IPS-18a (cell line): ENCODE results near the gene U2AF1L4.

Experiments used
- H3K27ac ChIP-seq: one replicate; pipeline ENCODE4 v1.5.1; 2013; ENCODE audit warnings: low read length
- H3K27me3 ChIP-seq: one replicate; pipeline ENCODE4 v1.6.1; 2013; ENCODE audit warnings: mild to moderate bottlenecking, low read length; ENCODE audit not compliant: control insufficient read depth, insufficient read depth
- H3K36me3 ChIP-seq: one replicate; pipeline ENCODE4 v1.6.1; 2013; ENCODE audit warnings: low read depth, low read length; ENCODE audit not compliant: control insufficient read depth
- H3K4me1 ChIP-seq: one replicate; pipeline ENCODE4 v1.6.1; 2013; ENCODE audit warnings: low read depth, low read length; ENCODE audit not compliant: control insufficient read depth
- H3K4me3 ChIP-seq: one replicate; pipeline ENCODE4 v1.5.1; 2013; ENCODE audit warnings: low read length
- H3K9ac ChIP-seq: one replicate; pipeline ENCODE4 v1.6.1; 2013; ENCODE audit warnings: mild to moderate bottlenecking, low read length, moderate library complexity
- H3K9me3 ChIP-seq: one replicate; pipeline ENCODE4 v1.6.1; 2013; ENCODE audit warnings: low read depth, low read length; ENCODE audit not compliant: control insufficient read depth

Gene U2AF1L4

DNA sequence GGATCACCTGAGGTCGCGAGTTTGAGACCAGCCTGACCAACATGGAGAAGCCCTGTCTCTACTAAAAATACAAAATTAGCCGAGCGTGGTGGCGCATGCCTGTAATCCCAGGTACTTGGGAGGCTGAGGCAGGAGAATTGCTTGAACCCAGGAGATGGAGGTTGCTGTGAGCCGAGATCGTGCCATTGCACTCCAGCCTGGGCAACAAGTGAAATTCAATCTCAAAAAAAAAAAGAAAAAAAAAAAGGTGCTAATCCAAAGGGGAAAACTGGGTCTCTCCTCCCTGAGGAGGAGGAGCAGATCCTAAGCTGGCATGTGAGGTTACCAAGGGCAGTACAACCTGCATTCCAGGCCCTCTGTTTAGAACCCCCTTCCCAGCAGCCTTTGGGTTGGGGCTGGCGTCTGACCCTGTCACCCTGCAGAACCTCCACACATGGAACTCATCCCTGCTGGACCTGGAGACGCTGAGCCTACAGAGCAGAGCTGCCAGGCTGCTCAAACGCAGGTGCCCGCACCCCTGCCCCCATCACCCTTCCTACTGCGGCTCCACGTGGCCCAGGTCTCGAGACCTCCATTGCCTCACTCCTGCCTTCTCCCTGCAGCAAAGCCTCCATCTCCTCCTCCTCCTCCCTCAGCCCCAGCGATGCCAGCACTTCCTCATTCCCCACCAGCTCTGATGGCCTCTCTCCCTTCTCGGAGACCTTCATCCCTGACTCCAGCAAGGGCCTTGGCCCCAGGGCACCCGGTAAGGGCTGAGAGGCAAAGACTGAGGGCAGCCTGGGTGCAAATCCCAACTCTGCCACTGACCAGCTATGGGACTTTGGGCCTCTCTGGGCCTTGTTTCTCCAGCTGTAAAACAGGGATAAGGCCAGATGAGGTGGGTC lies 19.5 kb upstream of the U2AF1L4 start:
- H3K9me3 ChIP-seq: no peaks in the 10 kb centered on the region
- H3K9ac ChIP-seq: no peak overlapping the region
- no peak overlapping the region for H3K27ac ChIP-seq
- H3K27me3 ChIP-seq: no peaks in the 10 kb centered on the region
- no peaks in the 10 kb centered on the region for H3K4me1 ChIP-seq
- H3K36me3 ChIP-seq: peaks cover 18% of the 10 kb centered on the region
- H3K4me3 ChIP-seq: no peak overlapping the region

DNA sequence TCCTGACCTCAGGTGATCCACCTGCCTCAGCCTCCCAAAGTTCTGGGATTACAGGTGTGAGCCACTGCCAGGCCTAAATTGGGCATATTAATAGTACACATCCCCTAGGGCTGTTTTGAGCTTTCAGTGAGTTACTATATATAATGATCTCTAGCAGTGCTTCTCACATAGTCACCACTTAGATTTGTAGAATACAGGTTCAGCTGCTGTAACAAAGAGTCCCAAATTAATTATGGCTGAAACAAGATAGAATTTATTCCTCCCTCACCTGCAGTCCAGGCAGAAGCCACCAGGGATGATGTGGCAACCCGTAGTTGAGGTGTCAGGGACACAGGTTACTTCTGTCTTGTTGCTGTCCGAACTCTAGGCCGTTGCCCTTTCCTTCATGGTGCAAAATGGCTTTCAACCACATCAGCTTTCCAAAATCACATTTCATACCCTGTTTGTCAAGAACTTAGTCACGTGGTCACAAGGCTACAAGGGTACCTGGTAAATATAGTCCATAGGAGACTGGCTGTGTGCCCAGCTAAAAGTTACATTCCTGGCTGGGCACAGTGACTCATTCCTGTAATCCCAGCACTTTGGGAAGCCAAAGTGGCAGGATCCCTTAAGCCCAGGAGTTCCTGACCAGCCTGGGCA lies 15.6 kb upstream of the U2AF1L4 start:
- Histone ChIP-seq H3K27ac (no peak overlapping the region), H3K9ac (no peak overlapping the region), H3K4me1 (peaks cover 4% of the 10 kb centered on the region), H3K4me3 (no peak overlapping the region), H3K27me3 (no peaks in the 10 kb centered on the region), H3K9me3 (no peaks in the 10 kb centered on the region), H3K36me3 (peaks cover 18% of the 10 kb centered on the region)

DNA sequence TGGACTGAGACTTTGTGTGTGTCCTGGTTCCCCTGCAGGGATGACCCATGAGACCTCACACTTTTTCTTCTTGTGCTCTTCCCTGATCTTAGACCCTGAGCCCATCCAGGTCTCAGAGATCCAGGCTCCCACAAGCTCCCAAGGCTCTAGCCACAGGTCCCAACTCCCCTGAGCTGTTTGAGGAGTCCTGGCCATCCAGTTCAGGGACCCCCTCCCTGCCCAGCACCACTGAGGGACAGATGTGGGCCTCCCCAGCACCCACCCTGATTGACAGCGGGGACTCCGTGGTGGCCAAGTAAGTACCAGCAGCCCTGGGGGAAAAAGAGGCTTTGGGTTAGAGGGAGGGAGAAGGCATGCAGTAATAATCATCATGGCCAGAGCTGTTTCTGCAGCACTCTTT lies 14.5 kb upstream of the U2AF1L4 start:
- no peaks in the 10 kb centered on the region for H3K27me3 ChIP-seq
- H3K27ac ChIP-seq: no peak overlapping the region
- no peaks in the 10 kb centered on the region for H3K9me3 ChIP-seq
- H3K9ac ChIP-seq: no peak overlapping the region
- H3K36me3 ChIP-seq: peaks cover 15% of the 10 kb centered on the region
- peaks cover 4% of the 10 kb centered on the region for H3K4me1 ChIP-seq
- H3K4me3 ChIP-seq: no peak overlapping the region

DNA sequence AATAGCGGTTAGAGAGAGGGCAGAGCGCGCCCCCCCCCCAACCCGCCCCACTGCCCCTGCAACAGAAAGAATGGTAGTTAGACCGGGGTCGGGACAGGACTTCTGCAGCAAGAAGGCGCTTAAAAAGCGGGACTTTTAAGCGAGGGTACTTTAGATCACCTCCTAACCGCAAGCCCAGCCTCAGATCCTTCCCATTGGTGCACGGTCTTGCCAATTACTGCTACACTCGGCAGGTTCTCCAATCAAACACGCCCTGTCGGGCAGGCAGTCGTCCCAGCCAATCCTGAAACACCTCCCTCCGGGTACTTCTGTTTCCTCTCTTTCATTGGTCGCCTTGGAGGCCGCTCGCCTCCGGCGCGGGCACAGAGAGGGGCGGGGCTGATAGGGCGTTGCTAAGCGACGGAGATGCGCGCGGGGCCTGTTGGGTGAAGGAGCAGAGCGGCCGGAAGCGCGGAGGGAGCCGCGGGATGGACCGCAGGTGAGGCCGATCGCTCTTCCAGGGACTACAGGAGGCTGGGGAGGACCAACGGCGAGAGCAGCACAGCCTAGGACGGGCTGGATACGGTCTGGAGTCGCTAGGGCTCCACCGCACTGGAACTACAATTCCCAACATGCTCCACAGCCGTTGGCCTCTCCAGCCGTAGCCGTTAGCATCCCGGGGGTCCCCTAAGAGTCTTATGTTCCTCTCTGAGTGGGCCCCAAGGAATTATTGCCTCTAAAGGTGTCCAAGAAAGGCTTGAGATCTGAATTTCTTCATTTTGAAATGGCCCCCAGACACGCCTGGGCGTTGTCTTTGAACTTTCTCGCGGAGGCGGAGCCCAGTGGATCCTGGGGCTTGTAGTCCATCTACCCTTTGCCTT lies 12.8 kb upstream of the U2AF1L4 start, which contains the start of gene PROSER3:
Gene PROSER3, plus strand, starts transcription at position 428 of the 860 bp plus-strand sequence. Its CDS starts 40 bp downstream, at position 468.
- H3K27me3 ChIP-seq: no peaks in the 10 kb centered on the region
- H3K9ac ChIP-seq: peak within 1 kb of the TSS; percentile 98
- peak within 1 kb of the TSS; percentile 98 for H3K27ac ChIP-seq
- no peaks in the 10 kb centered on the region for H3K9me3 ChIP-seq
- H3K4me1 ChIP-seq: peaks cover 4% of the 10 kb centered on the region
- peaks cover 8% of the 10 kb centered on the region for H3K36me3 ChIP-seq
- H3K4me3 ChIP-seq: peak within 1 kb of the TSS; percentile 100

DNA sequence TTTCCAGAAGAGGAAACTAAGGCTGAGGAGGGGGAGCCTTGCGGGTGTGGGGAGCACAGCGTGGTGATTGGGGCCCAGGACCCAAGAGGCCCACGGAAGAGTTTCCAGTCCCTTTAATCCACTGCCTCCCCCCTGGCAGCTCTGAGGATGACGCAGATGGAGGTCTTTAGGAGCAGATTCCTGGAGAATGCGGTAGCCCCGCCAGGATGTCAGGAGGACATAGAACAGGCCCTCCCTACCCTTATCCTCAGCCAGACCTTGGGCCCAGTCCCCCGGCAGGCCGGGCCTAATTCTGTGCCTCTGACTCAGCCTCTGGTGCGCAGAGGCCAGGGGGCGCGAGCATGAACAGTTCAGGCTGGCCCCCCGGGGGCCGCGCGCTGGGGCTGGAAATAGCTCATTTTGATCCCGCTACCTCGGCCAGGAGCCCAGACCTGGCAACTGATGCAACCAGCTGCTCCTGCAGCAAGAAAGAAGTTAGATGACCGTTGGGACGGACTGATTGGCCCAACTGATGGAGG lies 12.1 kb upstream of the U2AF1L4 start:
- no peaks in the 10 kb centered on the region for H3K9me3 ChIP-seq
- H3K27me3 ChIP-seq: no peaks in the 10 kb centered on the region
- H3K27ac ChIP-seq: peak overlapping the region; percentile 30
- H3K4me1 ChIP-seq: peaks cover 4% of the 10 kb centered on the region
- H3K9ac ChIP-seq: peak overlapping the region; percentile 70
- H3K4me3 ChIP-seq: peak overlapping the region; percentile 100
- peaks cover 7% of the 10 kb centered on the region for H3K36me3 ChIP-seq

DNA sequence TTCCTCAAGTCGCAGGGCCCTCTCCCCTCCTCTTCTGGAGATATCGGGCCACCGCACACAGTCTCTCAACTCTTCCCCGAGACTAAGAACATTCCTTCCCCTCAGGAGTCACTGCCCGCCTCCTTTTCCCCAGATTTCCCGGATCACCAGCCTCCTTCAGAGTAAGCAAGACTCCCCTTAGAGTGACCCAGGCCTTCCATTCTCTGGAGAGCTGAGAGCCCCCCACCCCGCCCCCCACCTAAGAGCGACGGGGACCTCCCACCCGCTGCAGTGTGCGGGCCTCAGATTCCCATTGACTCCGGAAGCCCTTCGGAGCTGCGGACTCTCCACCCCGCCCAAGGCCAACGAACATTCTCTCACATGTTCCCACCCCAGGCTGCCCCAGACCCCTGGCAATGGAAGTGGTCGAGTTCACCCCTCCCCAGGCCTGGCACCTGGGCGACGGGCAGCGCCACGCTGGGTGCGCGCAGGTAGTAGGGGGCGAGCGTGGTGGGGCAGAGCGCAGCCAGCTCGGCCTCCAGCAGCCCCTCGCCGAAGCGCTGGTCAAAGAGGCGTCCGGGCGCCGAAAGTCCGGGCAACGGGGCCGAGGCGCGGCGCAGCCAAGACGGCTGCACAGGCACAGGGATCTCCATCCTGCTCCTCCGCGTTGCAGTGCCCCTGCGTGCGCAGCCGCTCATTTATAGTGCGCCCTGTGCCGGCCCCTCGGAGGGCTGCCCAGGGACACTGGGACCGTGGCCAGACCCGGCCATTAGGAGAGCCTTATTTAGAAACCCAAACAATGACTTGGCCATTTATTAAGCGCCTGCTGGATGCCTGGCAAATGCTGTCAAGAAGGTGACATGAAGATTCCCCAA lies 11.4 kb upstream of the U2AF1L4 start, which contains the start of gene HSPB6:
Gene HSPB6, minus strand, starts transcription at position 653 of the 854 bp plus-strand sequence. Its CDS starts 21 bp downstream, at position 632.
- Histone ChIP-seq H3K9me3 (no peaks in the 10 kb centered on the region), H3K36me3 (no peaks in the 10 kb centered on the region), H3K9ac (peak within 1 kb of the TSS; percentile 70), H3K27ac (peak within 1 kb of the TSS; percentile 30), H3K27me3 (no peaks in the 10 kb centered on the region), H3K4me1 (peaks cover 4% of the 10 kb centered on the region), H3K4me3 (peak within 1 kb of the TSS; percentile 100)

DNA sequence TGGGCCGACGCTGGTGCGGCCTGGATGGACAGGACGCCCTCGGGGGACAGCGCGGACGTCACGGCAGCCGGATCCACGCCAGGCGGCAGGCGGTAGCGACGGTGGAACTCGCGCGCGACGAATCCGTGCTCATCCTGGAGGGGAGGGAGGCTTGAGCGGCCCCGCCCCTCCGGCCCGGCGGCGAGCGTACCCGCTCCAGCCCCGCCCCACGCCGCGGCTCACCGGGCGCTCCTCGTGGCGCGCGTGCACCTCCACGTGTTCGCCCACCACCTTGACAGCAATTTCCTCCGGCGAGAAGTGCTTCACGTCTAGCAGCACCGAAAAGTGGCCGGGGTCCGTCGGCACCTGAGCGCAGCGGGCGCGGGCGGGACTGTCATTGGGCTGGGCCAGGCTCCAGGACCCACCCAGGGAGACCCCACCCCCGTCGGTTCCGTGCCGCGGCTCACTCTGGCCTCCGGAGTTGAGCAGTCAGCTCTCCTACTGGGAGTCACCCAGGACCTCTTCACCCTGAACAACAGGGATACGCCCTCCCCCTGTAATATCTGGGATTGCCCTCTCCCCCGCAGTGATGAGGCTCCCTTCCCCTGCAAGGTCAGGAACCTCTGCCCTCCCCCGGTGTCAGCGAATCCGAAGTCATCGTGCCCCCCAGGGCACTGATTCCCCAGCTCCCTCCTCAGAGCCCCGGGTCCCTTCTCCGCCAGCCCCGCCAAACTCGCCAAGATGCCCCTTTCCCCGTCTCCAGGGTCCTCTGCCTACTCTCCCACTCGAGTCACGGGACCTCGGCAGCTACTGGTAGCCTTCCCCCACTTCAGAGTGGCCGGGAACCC lies 10.5 kb upstream of the U2AF1L4 start:
- Histone ChIP-seq H3K4me3 (no peak overlapping the region), H3K9ac (no peak overlapping the region)

DNA sequence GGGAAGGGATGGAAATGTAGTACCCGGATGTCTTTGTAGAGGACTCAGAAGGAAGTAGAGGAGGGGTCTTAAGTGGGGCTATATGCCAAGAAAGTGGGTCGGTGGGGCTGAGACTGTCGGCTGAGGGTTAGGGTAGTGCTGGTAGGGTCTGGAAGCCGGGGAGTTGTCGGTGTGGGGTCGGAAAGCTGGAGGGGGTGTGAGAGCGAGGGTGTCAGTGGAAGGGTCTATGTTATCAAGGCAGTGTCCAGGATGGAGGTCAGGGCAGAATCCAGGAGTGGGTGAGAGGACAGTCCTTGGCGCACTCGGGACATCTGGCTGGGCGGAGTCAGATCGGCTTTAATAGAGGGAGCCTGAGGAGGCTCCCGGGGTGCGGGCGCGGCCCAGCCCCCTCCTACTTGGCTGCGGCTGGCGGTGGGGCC lies 9.9 kb upstream of the U2AF1L4 start:
- peaks cover 4% of the 10 kb centered on the region for H3K4me1 ChIP-seq
- no peaks in the 10 kb centered on the region for H3K27me3 ChIP-seq
- no peak overlapping the region for H3K4me3 ChIP-seq
- no peak overlapping the region for H3K9ac ChIP-seq
- no peaks in the 10 kb centered on the region for H3K36me3 ChIP-seq
- H3K27ac ChIP-seq: no peak overlapping the region
- H3K9me3 ChIP-seq: no peaks in the 10 kb centered on the region

More for the DNA sequence above, 10.5 kb upstream of the U2AF1L4 start:
- Histone ChIP-seq H3K27ac (no peak overlapping the region), H3K36me3 (no peaks in the 10 kb centered on the region), H3K9me3 (no peaks in the 10 kb centered on the region), H3K27me3 (no peaks in the 10 kb centered on the region), H3K4me1 (peaks cover 4% of the 10 kb centered on the region)

DNA sequence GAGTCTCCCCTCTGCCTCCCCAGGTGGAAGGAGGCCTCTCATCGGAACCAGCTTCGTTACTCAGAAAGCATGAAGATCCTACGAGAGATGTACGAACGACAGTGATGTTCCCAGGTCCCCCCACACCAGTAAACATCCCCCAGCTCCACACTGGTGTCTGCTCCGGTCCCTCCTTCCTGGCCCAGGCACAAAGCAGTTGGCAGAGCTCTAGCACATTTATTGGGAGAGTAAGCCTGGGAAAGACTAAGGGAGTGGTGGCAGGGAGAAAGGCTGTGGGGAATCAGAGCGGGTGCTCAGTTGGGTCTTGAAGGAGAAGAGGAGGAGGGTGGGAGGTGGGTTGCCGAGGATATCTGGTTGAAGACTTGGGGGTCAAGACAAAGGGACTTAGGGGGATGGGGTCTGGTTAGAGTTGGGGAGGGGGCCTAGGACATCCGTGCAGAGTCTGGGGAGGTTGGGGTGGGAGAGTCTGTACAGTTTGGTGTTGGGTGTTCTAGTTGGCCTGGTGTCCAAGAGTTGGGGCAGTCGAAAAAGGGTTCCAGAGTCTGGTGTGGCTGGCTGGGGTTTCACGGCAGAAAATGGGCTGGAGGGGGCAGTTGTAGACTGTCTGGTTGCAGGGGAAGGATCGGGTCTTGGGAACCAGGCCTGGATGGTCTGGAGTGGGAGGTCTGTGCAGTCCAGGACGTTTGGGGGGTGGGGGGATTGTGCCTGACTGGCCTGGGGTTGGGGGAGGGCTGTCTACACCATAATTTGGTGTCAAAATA lies 9.3 kb upstream of the U2AF1L4 start:
- no peak overlapping the region for H3K27ac ChIP-seq

More for the DNA sequence above, 9.3 kb upstream of the U2AF1L4 start:
- peaks cover 4% of the 10 kb centered on the region for H3K4me1 ChIP-seq
- no peak overlapping the region for H3K4me3 ChIP-seq
- H3K36me3 ChIP-seq: no peaks in the 10 kb centered on the region
- H3K9ac ChIP-seq: no peak overlapping the region
- no peaks in the 10 kb centered on the region for H3K9me3 ChIP-seq
- no peaks in the 10 kb centered on the region for H3K27me3 ChIP-seq
